ENCODE measurements around the gene PON2. TPM values are rescaled to one million over a fixed set of nuclear protein-coding genes. Genes with fewer than 3 reads are reported as not detected.

Gene PON2
- 74.0 and 77.4 TPM in 2 replicates for polyA plus RNA-seq (2013)

DNA sequence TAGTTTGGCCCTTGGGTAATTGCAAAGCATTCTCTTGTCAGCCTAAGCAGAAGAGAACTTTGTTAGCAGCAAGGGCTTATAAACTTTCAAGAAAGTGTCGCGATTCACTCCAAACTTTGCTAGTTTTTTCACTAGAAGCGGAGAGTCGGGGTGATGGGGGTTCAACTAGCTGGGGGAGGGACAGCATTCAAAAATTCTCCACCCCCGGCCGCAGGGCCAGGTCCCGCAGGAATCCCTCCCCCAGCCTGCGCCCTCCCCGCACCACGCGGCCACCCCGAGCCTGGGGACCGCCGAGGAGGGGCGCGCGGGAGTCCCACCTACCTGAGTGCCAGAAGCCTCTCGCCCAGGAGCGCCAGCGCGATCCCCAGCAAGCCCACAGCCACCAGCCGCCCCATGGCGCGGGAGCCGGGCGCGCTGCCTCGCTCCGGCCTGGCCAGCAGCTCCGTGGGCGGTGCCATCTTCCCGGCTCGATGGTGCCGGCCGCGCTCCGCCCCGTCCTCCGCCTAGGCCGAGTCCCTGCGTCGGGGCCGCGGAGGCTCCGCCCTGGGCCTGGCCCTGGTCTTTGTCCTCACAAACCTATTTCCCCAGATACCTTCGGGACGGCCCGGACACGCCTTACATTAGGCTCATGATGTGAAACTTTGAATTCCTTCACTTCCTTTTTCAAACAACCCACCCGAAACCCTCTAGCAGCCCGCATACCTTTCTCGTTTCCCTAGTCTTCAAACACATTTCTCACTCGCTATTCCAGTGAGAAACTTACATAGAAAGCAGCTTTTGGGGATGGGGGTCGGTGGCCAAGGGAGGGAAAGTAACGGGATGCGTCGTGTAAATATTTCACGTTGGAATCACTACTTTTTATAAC is at the start of gene PON2:
PON2 (minus strand) TSS at position 472 of the 865 bp plus-strand sequence; CDS start at position 395, 77 bp downstream.
- Histone ChIP-seq H2BK12ac (ENCODE audit: low read length) (peak within 1 kb of the TSS; percentile 10), H3K4me3 (ENCODE audit: low read depth, low read length) (peak within 1 kb of the TSS; percentile 95), H2AFZ (ENCODE audit: insufficient read depth, low read length, poor library complexity) (peak within 1 kb of the TSS; percentile 99), H2AK5ac (ENCODE audit: low read length) (peak within 1 kb of the TSS; percentile 68), H3K79me1 (ENCODE audit: low read length) (peaks cover 13% of the 10 kb centered on the region), H3K9ac (ENCODE audit: low read length) (peak within 1 kb of the TSS; percentile 98), H3K36me3 (ENCODE audit: control insufficient read depth in 1 of 2, insufficient read depth in 2 of 2, low read length in 2 of 2) (peaks cover 0 to 2% of the 10 kb centered on the region in 2 experiments), H3K27me3 (ENCODE audit: insufficient read depth, low read length) (no peaks in the 10 kb centered on the region), H4K12ac (ENCODE audit: low read depth, low read length) (peak within 1 kb of the TSS; percentile 98), H3K23ac (ENCODE audit: low read length) (no peak within 1 kb of the TSS), H3K9me3 (ENCODE audit: insufficient read depth, low read depth, low read length) (no peaks in the 10 kb centered on the region), H2BK5ac (ENCODE audit: low read depth, low read length, poor library complexity) (peak within 1 kb of the TSS; percentile 90), H3K4me1 (ENCODE audit: control insufficient read depth in 1 of 2, insufficient read depth in 2 of 2, low read length in 2 of 2) (peaks cover 0 to 8% of the 10 kb centered on the region in 2 experiments), H3K18ac (ENCODE audit: low read length) (peak within 1 kb of the TSS; percentile 100), H4K91ac (ENCODE audit: low read depth, low read length) (peak within 1 kb of the TSS; percentile 98), H3K27ac (ENCODE audit: low read depth, low read length) (peak within 1 kb of the TSS; percentile 88), H3K4me2 (ENCODE audit: low read length) (peak within 1 kb of the TSS; percentile 81), H4K8ac (ENCODE audit: low read depth, low read length) (peak within 1 kb of the TSS; percentile 100), H3K79me2 (ENCODE audit: control insufficient read depth, insufficient read depth, low read length, poor library complexity) (peaks cover 4% of the 10 kb centered on the region), H2BK120ac (ENCODE audit: insufficient read depth, low read length, poor library complexity) (peak within 1 kb of the TSS; percentile 100), H3K14ac (ENCODE audit: low read length) (peak within 1 kb of the TSS; percentile 98), H3K4ac (ENCODE audit: low read depth, low read length) (peak within 1 kb of the TSS; percentile 98)
- WGBS (ENCODE audit: extremely low coverage, insufficient coverage, insufficient read length) = no CpG with 5 or more reads among the region's 58 CpGs
- peak; percentile 76 to 88 for DNase-seq

DNA sequence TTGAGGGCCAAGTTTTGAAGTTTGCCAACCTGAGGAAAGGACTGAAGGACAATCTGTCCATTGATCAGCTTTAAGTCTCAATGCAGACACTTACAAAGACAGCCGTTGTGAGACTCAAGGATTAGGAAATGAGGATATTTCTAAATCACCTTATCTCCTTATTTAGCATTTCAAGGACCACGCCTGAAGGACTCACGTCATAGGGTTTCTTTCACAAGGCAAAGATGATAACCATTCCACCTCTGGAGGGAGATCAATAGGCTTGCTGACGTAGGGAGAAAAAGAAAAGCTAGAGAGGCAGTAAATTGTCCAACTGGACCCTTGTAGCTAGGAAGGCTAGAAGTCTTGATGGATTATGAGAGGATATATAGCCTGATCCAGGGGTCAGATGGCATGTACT is 47.6 kb upstream of the PON2 start:
- Histone ChIP-seq H2BK120ac (ENCODE audit: insufficient read depth, low read length, poor library complexity) (no peak overlapping the region), H2AFZ (ENCODE audit: insufficient read depth, low read length, poor library complexity) (no peak overlapping the region), H3K4ac (ENCODE audit: low read depth, low read length) (no peak overlapping the region), H3K9ac (ENCODE audit: low read length) (no peak overlapping the region), H2BK5ac (ENCODE audit: low read depth, low read length, poor library complexity) (no peak overlapping the region), H3K4me1 (ENCODE audit: control insufficient read depth in 1 of 2, insufficient read depth in 2 of 2, low read length in 2 of 2) (no peaks in the 10 kb centered on the region), H3K9me3 (ENCODE audit: insufficient read depth, low read depth, low read length) (no peaks in the 10 kb centered on the region), H4K12ac (ENCODE audit: low read depth, low read length) (no peak overlapping the region), H2BK12ac (ENCODE audit: low read length) (no peak overlapping the region), H3K4me3 (ENCODE audit: low read depth, low read length) (no peak overlapping the region), H3K4me2 (ENCODE audit: low read length) (no peak overlapping the region), H3K36me3 (ENCODE audit: control insufficient read depth in 1 of 2, insufficient read depth in 2 of 2, low read length in 2 of 2) (no peaks in the 10 kb centered on the region), H3K79me2 (ENCODE audit: control insufficient read depth, insufficient read depth, low read length, poor library complexity) (no peaks in the 10 kb centered on the region), H3K23ac (ENCODE audit: low read length) (no peak overlapping the region), H2AK5ac (ENCODE audit: low read length) (no peak overlapping the region), H3K18ac (ENCODE audit: low read length) (no peak overlapping the region), H4K91ac (ENCODE audit: low read depth, low read length) (no peak overlapping the region), H4K8ac (ENCODE audit: low read depth, low read length) (no peak overlapping the region), H3K14ac (ENCODE audit: low read length) (no peak overlapping the region), H3K27ac (ENCODE audit: low read depth, low read length) (no peak overlapping the region), H3K27me3 (ENCODE audit: insufficient read depth, low read length) (no peaks in the 10 kb centered on the region), H3K79me1 (ENCODE audit: low read length) (no peaks in the 10 kb centered on the region)
- WGBS (ENCODE audit: extremely low coverage, insufficient coverage, insufficient read length) = no CpG with 5 or more reads among the region's 4 CpGs
- DNase-seq = peak in 1 of 2 donors; percentile 3

DNA sequence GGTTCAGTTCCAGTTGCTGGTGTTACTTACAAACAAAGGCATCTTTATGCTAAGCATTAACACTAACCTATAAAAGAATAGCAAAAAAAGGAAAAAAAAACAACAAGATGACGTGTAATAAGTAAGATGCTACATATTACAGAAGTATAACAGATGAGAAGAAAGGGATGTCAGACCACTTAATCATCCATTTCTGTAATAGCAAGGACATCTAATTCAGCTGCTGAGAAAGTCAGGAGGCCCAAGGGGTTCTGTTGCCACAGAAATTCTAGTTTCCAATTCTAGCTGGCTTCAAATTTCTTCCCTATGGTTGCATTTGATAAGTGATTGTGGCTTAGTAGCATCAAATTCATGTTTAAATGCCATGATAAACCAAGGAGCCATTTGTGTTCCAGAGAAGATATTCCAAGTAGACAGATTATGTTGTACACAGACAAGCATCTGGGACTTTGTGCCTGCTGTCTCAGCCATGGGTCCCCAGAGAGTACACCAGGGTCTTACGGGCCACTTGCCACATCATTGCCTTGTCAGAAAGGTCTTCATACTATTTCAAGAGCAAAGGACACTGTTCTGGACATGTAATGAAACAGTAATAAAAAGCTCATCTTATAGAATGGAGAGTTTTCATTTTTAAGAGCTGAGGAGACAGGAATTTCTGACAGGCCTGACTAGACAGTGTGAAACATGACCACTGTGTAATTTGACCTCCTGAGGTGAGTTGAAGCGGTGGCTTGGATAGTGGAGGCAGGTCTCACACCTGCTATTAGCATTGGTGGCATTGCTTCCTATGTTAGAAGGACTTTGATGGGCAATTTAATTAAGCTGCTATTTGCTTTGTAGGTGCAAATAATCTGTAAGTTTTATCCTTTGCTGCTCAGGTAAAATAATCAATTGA is 46.7 kb upstream of the PON2 start:
- no peak overlapping the region for H3K23ac ChIP-seq (ENCODE audit: low read length)
- H2BK5ac ChIP-seq (ENCODE audit: low read depth, low read length, poor library complexity) = no peak overlapping the region
- H3K9me3 ChIP-seq (ENCODE audit: insufficient read depth, low read depth, low read length) = no peaks in the 10 kb centered on the region
- no peak for DNase-seq
- no peaks in the 10 kb centered on the region for H3K4me1 ChIP-seq (ENCODE audit: control insufficient read depth in 1 of 2, insufficient read depth in 2 of 2, low read length in 2 of 2)
- H3K4me2 ChIP-seq (ENCODE audit: low read length) = no peak overlapping the region
- no peaks in the 10 kb centered on the region for H3K79me1 ChIP-seq (ENCODE audit: low read length)
- no peak overlapping the region for H2AFZ ChIP-seq (ENCODE audit: insufficient read depth, low read length, poor library complexity)
- H3K9ac ChIP-seq (ENCODE audit: low read length) = no peak overlapping the region
- no peak overlapping the region for H4K12ac ChIP-seq (ENCODE audit: low read depth, low read length)
- H3K27ac ChIP-seq (ENCODE audit: low read depth, low read length) = no peak overlapping the region
- no peak overlapping the region for H2AK5ac ChIP-seq (ENCODE audit: low read length)
- H3K18ac ChIP-seq (ENCODE audit: low read length) = no peak overlapping the region
- H4K8ac ChIP-seq (ENCODE audit: low read depth, low read length) = no peak overlapping the region
- H2BK120ac ChIP-seq (ENCODE audit: insufficient read depth, low read length, poor library complexity) = no peak overlapping the region
- no peak overlapping the region for H4K91ac ChIP-seq (ENCODE audit: low read depth, low read length)
- no peak overlapping the region for H3K14ac ChIP-seq (ENCODE audit: low read length)
- no peak overlapping the region for H3K4me3 ChIP-seq (ENCODE audit: low read depth, low read length)
- H3K79me2 ChIP-seq (ENCODE audit: control insufficient read depth, insufficient read depth, low read length, poor library complexity) = no peaks in the 10 kb centered on the region
- H3K27me3 ChIP-seq (ENCODE audit: insufficient read depth, low read length) = no peaks in the 10 kb centered on the region
- H3K4ac ChIP-seq (ENCODE audit: low read depth, low read length) = no peak overlapping the region
- H2BK12ac ChIP-seq (ENCODE audit: low read length) = no peak overlapping the region
- no CpG with 5 or more reads among the region's 3 CpGs for WGBS (ENCODE audit: extremely low coverage, insufficient coverage, insufficient read length)
- no peaks in the 10 kb centered on the region for H3K36me3 ChIP-seq (ENCODE audit: control insufficient read depth in 1 of 2, insufficient read depth in 2 of 2, low read length in 2 of 2)

DNA sequence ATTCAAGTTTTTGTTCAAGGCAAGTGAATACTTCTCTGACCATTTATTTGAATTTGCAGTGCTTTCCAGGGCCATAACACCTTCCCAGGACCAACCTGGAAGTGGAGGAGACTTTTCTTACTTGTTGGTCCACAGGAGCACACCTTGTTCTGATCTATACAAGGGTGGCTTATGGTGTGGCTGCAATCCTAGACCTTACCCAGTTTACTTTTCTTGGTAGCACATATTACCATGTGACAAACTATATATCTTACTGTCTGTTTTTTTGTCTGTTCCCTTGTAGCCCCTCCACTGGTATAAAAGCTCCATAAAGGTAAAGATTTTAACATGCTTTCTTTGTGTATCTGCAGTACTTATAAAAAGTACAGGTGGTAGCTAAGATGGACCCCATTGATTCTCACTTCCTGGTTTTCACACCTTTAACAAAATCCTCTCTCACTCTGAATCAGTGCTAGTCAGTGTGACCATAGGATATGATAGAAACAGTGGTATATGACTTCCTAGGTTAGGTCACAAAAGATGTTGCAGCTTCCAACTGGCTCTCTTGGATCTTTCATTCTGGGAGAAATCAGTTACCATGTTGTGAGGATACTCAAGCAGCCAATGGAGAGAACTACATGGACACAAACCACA is 45.3 kb upstream of the PON2 start:
- no peak overlapping the region for H3K23ac ChIP-seq (ENCODE audit: low read length)
- H2BK5ac ChIP-seq (ENCODE audit: low read depth, low read length, poor library complexity) = no peak overlapping the region
- H3K4me2 ChIP-seq (ENCODE audit: low read length) = no peak overlapping the region
- H3K4me1 ChIP-seq (ENCODE audit: control insufficient read depth in 1 of 2, insufficient read depth in 2 of 2, low read length in 2 of 2) = no peaks in the 10 kb centered on the region
- H3K79me2 ChIP-seq (ENCODE audit: control insufficient read depth, insufficient read depth, low read length, poor library complexity) = no peaks in the 10 kb centered on the region
- no peak overlapping the region for H3K4ac ChIP-seq (ENCODE audit: low read depth, low read length)
- H4K12ac ChIP-seq (ENCODE audit: low read depth, low read length) = no peak overlapping the region
- no peak overlapping the region for H2BK120ac ChIP-seq (ENCODE audit: insufficient read depth, low read length, poor library complexity)
- H4K8ac ChIP-seq (ENCODE audit: low read depth, low read length) = no peak overlapping the region
- H3K4me3 ChIP-seq (ENCODE audit: low read depth, low read length) = no peak overlapping the region
- H3K36me3 ChIP-seq (ENCODE audit: control insufficient read depth in 1 of 2, insufficient read depth in 2 of 2, low read length in 2 of 2) = no peaks in the 10 kb centered on the region
- H2BK12ac ChIP-seq (ENCODE audit: low read length) = no peak overlapping the region
- DNase-seq = no peak
- H2AK5ac ChIP-seq (ENCODE audit: low read length) = peak overlapping the region; percentile 72
- no peak overlapping the region for H2AFZ ChIP-seq (ENCODE audit: insufficient read depth, low read length, poor library complexity)
- H3K9me3 ChIP-seq (ENCODE audit: insufficient read depth, low read depth, low read length) = no peaks in the 10 kb centered on the region
- no peak overlapping the region for H3K18ac ChIP-seq (ENCODE audit: low read length)
- H3K9ac ChIP-seq (ENCODE audit: low read length) = no peak overlapping the region
- no peak overlapping the region for H3K14ac ChIP-seq (ENCODE audit: low read length)
- no peak overlapping the region for H3K27ac ChIP-seq (ENCODE audit: low read depth, low read length)
- H3K27me3 ChIP-seq (ENCODE audit: insufficient read depth, low read length) = no peaks in the 10 kb centered on the region
- H4K91ac ChIP-seq (ENCODE audit: low read depth, low read length) = no peak overlapping the region
- no peaks in the 10 kb centered on the region for H3K79me1 ChIP-seq (ENCODE audit: low read length)

Measured in trophoblast cell (in vitro differentiated cells and primary cell).